HFF-Myc (cell line): ENCODE measurements around the gene ERAL1.

Source experiments
- DNase-seq: peaks from one replicate; pipeline ENCODE4 v3.0.0-alpha.2; 2011; ENCODE audit warnings: low read depth; ENCODE audit errors: extremely low read depth
- H3K4me3 ChIP-seq: replicated peaks from 2 replicates; pipeline ENCODE4 v1.5.1; 2011; ENCODE audit warnings: low read depth, mild to moderate bottlenecking, control low read depth, low read length
- CTCF ChIP-seq: IDR thresholded peaks from 2 replicates; pipeline ENCODE4 v1.5.1; 2012; ENCODE audit warnings: mild to moderate bottlenecking, low read depth, low read length, control low read depth; ENCODE audit errors: missing control alignments

Gene ERAL1

GRCh38 chr17:28860363-28860808, 5.6 kb downstream of the ERAL1 start:
- TF ChIP-seq CTCF, result no peak
- no peak for DNase-seq
- no peak overlapping the region for H3K4me3 ChIP-seq

- no peak for TF ChIP-seq CTCF
- DNase-seq, result no peak
- H3K4me3 ChIP-seq, result no peak overlapping the region
Observed at GRCh38 chr17:28861393-28862203, 6.8 kb downstream of the ERAL1 start.

- DNase-seq, result no peak
- TF ChIP-seq CTCF, result no peak
- H3K4me3 ChIP-seq, result no peak overlapping the region
Observed at GRCh38 chr17:28862561-28862960, 7.7 kb downstream of the ERAL1 start.

- H3K4me3 ChIP-seq, result no peak overlapping the region
- DNase-seq, result no peak
- no peak for TF ChIP-seq CTCF
Observed at GRCh38 chr17:28863953-28864352, 9.1 kb downstream of the ERAL1 start.

- DNase-seq, result no peak
- no peak overlapping the region for H3K4me3 ChIP-seq
- TF ChIP-seq CTCF, result no peak
Observed at GRCh38 chr17:28864991-28865849, 10.4 kb downstream of the ERAL1 start.

GRCh38 chr17:28865946-28866752, 11.3 kb downstream of the ERAL1 start:
- no peak for DNase-seq
- TF ChIP-seq CTCF, result no peak
- H3K4me3 ChIP-seq, result no peak overlapping the region
